GM12878 (cell line): Measurements from ENCODE around the gene VLDLR. TPM values are rescaled to one million over a fixed set of nuclear protein-coding genes. Genes with fewer than 3 reads are reported as not detected.

Experiments
- ATAC-seq: fragments of 200-7000 bp; cut with Tn5 transposase; 3 replicates; pipeline ENCODE4 v1.9.1; 2020; ENCODE audit warnings: mild to moderate bottlenecking, moderate library complexity
- BruUV-seq: library from RNA; stranded (reverse); fragments of 400-500 nt; replicated peaks from 2 replicates; lab custom pipeline; 2021; lab: Mats Ljungman, UMichigan
- CTCF ChIA-PET: fragments of 300-600 bp; sonication (Branson Sonifier 250); formaldehyde crosslinking; extraction: SDS; loops from one replicate; lab custom pipeline; 2021; ENCODE audit warnings: inconsistent platforms; lab: Yijun Ruan, JAX
- POLR2A ChIA-PET: fragments of 350-600 bp; formaldehyde crosslinking; extraction: SDS; loops from one replicate; lab custom pipeline; 2021; ENCODE audit warnings: inconsistent platforms; lab: Charles Lee
- RAD21 ChIA-PET: fragments of 300-600 bp; sonication (Branson Sonifier 250); formaldehyde crosslinking; loops from one replicate; lab custom pipeline; 2023; ENCODE audit warnings: antibody characterized with exemption; ENCODE audit not compliant: unreplicated experiment; lab: Charles Lee
- SMC1A ChIA-PET: fragments of 300-600 bp; sonication (Branson Sonifier 250); formaldehyde crosslinking; loops from one replicate; lab custom pipeline; 2023; ENCODE audit not compliant: unreplicated experiment, uncharacterized antibody; lab: Charles Lee
- DNase-seq: peaks from one replicate; pipeline ENCODE4 v3.0.0-alpha.2; 2011; ENCODE audit warnings: low read depth, low spot score
- FAIRE-seq: peaks from 3 replicates; lab custom pipeline; 2011; peaks lifted over from hg19 to GRCh38; lab: Jason Lieb, UNC
- H2AFZ ChIP-seq: 2 replicates; pipeline ENCODE4 v1.6.0; 2011; ENCODE audit warnings: low read depth, low read length, control low read depth; ENCODE audit not compliant: control insufficient read depth
- H3K27ac ChIP-seq: 2 replicates; pipeline ENCODE4 v1.5.1; 2011; ENCODE audit warnings: control low read depth; ENCODE audit not compliant: control insufficient read depth, insufficient read depth
- H3K27me3 ChIP-seq, 2 experiments: replicated peaks in 1 of 2; 2 replicates each; pipeline versions ENCODE4 v1.6.0 to v1.6.1; 2011; ENCODE audit warnings: low read length in 1 of 2; ENCODE audit not compliant: control insufficient read depth in 2 of 2, insufficient read depth in 2 of 2
- H3K36me3 ChIP-seq, 2 experiments: 2 replicates each; pipeline ENCODE4 v1.5.1; 2011; ENCODE audit warnings: low read length in 1 of 2; ENCODE audit not compliant: control insufficient read depth in 2 of 2, insufficient read depth in 2 of 2
- H3K4me1 ChIP-seq: 2 replicates; pipeline ENCODE4 v1.6.1; 2011; ENCODE audit warnings: mild to moderate bottlenecking, low read length, moderate library complexity, mixed read lengths; ENCODE audit not compliant: control insufficient read depth, insufficient read depth
- H3K4me2 ChIP-seq: 2 replicates; pipeline ENCODE4 v1.6.0; 2011; ENCODE audit warnings: control low read depth; ENCODE audit not compliant: control insufficient read depth, insufficient read depth
- H3K4me3 ChIP-seq: fragments of 200-600 bp; sonication (generic); 2 replicates; pipeline ENCODE4 v1.5.1; 2016
- H3K79me2 ChIP-seq: 2 replicates; pipeline ENCODE4 v1.6.0; 2011; ENCODE audit warnings: low read length; ENCODE audit not compliant: control insufficient read depth, insufficient read depth
- H3K9ac ChIP-seq: 2 replicates; pipeline ENCODE4 v1.8.0; 2011; ENCODE audit warnings: low read length, control low read depth, mixed read lengths; ENCODE audit not compliant: control insufficient read depth, insufficient read depth
- H3K9me3 ChIP-seq: replicated peaks from 3 replicates; pipeline ENCODE4 v1.5.1; 2011; ENCODE audit warnings: mild to moderate bottlenecking, low read length; ENCODE audit not compliant: control insufficient read depth, insufficient read depth
- H4K20me1 ChIP-seq: 2 replicates; pipeline ENCODE4 v1.6.0; 2011; ENCODE audit not compliant: control insufficient read depth, insufficient read depth
- BRCA1 ChIP-seq: IDR thresholded peaks from 2 replicates; pipeline ENCODE4 v1.6.1; 2011; ENCODE audit warnings: low read depth, low read length, improper control_type of control experiment
- CEBPZ ChIP-seq: fragments of 150-350 bp; IDR thresholded peaks from 2 replicates; pipeline ENCODE4 v1.6.1; 2016; ENCODE audit warnings: low read depth, low read length
- CTCF ChIP-seq, 3 experiments: IDR thresholded peaks in 2 of 3; conservative IDR thresholded peaks in 1 of 3; 2 replicates each; pipeline ENCODE4 v1.5.1; 2011; ENCODE audit warnings: low read depth in 3 of 3, low read length in 3 of 3, mild to moderate bottlenecking in 3 of 3, control low read depth in 2 of 3, moderate library complexity in 2 of 3, inconsistent platforms in 1 of 3, mixed read lengths in 1 of 3; ENCODE audit not compliant: control insufficient read depth in 2 of 3, insufficient read depth in 1 of 3; ENCODE audit errors: extremely low read depth in 1 of 3
- MTA2 ChIP-seq: fragments of 450-650 bp; IDR thresholded peaks from 2 replicates; pipeline ENCODE4 v1.6.1; 2016; ENCODE audit warnings: low read depth, mild to moderate bottlenecking, moderate library complexity
- PBX3 ChIP-seq: IDR thresholded peaks from 2 replicates; pipeline ENCODE4 v1.6.1; 2011; ENCODE audit warnings: mild to moderate bottlenecking, low read depth, low read length, moderate library complexity; ENCODE audit not compliant: insufficient replicate concordance
- POLR2AphosphoS5 ChIP-seq: IDR thresholded peaks from 2 replicates; pipeline ENCODE4 v1.6.1; 2011; ENCODE audit warnings: mild to moderate bottlenecking, low read length, inconsistent platforms
- ZNF217 ChIP-seq: fragments of 450-650 bp; IDR thresholded peaks from 2 replicates; pipeline ENCODE4 v1.6.1; 2017; ENCODE audit warnings: antibody characterized with exemption, mild to moderate bottlenecking
- ZNF274 ChIP-seq: IDR thresholded peaks from one replicate; pipeline ENCODE4 v1.8.0; 2011; ENCODE audit not compliant: insufficient read length, insufficient read depth
- ZNF687 ChIP-seq: fragments of 450-650 bp; IDR thresholded peaks from 2 replicates; pipeline ENCODE4 v1.6.1; 2017; ENCODE audit warnings: mild to moderate bottlenecking, moderate library complexity
- WGBS: methylation state at CpG from one replicate; pipeline ENCODE4 v1.1.6; 2016; ENCODE audit warnings: low lambda C conversion rate; ENCODE audit not compliant: insufficient replicate concordance, insufficient coverage; ENCODE audit errors: missing lambda C conversion rate; 5-methylcytosine and 5-hydroxymethylcytosine counted together
- in situ Hi-C: fragments of 300-500 bp; cut with MboI; formaldehyde crosslinking; loops from 9 replicates; pipeline ENCODE4 v1.14.3; 2018; ENCODE audit warnings: mixed read lengths
- intact Hi-C: fragments of 100-400 bp; cut with micrococcal nuclease; formaldehyde crosslinking; loops from one replicate; pipeline ENCODE4 v1.14.2; 2022; ENCODE audit not compliant: unreplicated experiment
- polyA plus RNA-seq, 11 experiments: library from polyadenylated mRNA; depleted of rRNA in 4 of 11; unstranded in 6 of 11; stranded (reverse) in 5 of 11; fragments of >200 nt; fragmentation: Nextera tagmentation in 4 of 11; fragmentation: Illumina TruSeq in 1 of 11; extraction: Ambion mirVana in 4 of 11; extraction: Trizol in 1 of 11; gene quantifications; 1 replicate in 1 of 11; 2 replicates in 10 of 11; pipeline versions ENCODE4 v1.2.1 to v1.2.3, GENCODE V29; 2011 to 2016; ENCODE audit warnings: inconsistent platforms in 2 of 11, missing spikeins in 2 of 11, low read depth in 1 of 11
- total RNA-seq, 4 experiments: library from RNA; depleted of rRNA in 3 of 4; stranded (reverse); fragments of >200 nt in 3 of 4; fragmentation: Illumina TruSeq in 1 of 4; extraction: Trizol in 1 of 4; gene quantifications; 2 replicates each; pipeline versions ENCODE4 v1.2.1 to v1.2.3, GENCODE V29; 2013 to 2021

The VLDLR gene
- total and polyA plus RNA-seq, 10 of the 15 experiments (the other 5 are each of a cell fraction or from before 2014, with no cell fraction given): 0.14 to 5.9 (median 0.57) TPM

- TF ChIP-seq CEBPZ (no peak), POLR2AphosphoS5 (no peak), ZNF274 (no peak), CTCF (IDR thresholded peaks at IDR 0.05 in 2 of 3, conservative IDR thresholded peaks at IDR 0.05 in 1 of 3; ENCODE audit: control insufficient read depth in 2 of 3, extremely low read depth in 1 of 3, insufficient read depth in 1 of 3, low read depth in 3 of 3, low read length in 3 of 3) (no peak), ZNF217 (no peak), PBX3 (no peak)
Measured at GRCh38 chr9:2630158-2630557, 8.6 kb downstream of the VLDLR start (continued).

- CTCF ChIA-PET: no interaction called here
- H3K4me1 ChIP-seq: no peaks in the 10 kb centered on the region
- no peak overlapping the region for H3K4me2 ChIP-seq
- no peaks in the 10 kb centered on the region; the same call in 2 of the 3 replicates for H3K9me3 ChIP-seq
- TF ChIP-seq MTA2 (no peak), BRCA1 (no peak), ZNF687 (no peak)
- TF ChIP-seq, all 136 proteins: peak for 0
- in situ Hi-C loops (no loop called here), intact Hi-C loops (no loop called here)
- H2AFZ ChIP-seq: no peak overlapping the region
- 0% methylated on average over 1 of the region's 1 CpG for WGBS
- ChIA-PET POLR2A (no interaction called here), SMC1A (no interaction called here), RAD21 (no interaction called here)
- H3K27me3 ChIP-seq: no peaks in the 10 kb centered on the region
- ATAC-seq: no peak
- no peaks in the 10 kb centered on the region for H3K36me3 ChIP-seq
- no peak overlapping the region for H3K27ac ChIP-seq
- no peak overlapping the region for H3K4me3 ChIP-seq
- H4K20me1 ChIP-seq: no peaks in the 10 kb centered on the region
- BruUV-seq: no TSS peak
- no peak overlapping the region for H3K9ac ChIP-seq
- H3K79me2 ChIP-seq: no peaks in the 10 kb centered on the region
- no peak for FAIRE-seq
- no peak for DNase-seq
Measured at GRCh38 chr9:2631263-2631662, 9.7 kb downstream of the VLDLR start.
